Measurements from ENCODE around the gene NFATC1. TPM values are rescaled to one million over a fixed set of nuclear protein-coding genes. Genes with fewer than 3 reads are reported as not detected.

NFATC1 gene
- total and polyA plus RNA-seq, 2 donors from 2014 or later: 4.3 to 17.2 TPM

DNA sequence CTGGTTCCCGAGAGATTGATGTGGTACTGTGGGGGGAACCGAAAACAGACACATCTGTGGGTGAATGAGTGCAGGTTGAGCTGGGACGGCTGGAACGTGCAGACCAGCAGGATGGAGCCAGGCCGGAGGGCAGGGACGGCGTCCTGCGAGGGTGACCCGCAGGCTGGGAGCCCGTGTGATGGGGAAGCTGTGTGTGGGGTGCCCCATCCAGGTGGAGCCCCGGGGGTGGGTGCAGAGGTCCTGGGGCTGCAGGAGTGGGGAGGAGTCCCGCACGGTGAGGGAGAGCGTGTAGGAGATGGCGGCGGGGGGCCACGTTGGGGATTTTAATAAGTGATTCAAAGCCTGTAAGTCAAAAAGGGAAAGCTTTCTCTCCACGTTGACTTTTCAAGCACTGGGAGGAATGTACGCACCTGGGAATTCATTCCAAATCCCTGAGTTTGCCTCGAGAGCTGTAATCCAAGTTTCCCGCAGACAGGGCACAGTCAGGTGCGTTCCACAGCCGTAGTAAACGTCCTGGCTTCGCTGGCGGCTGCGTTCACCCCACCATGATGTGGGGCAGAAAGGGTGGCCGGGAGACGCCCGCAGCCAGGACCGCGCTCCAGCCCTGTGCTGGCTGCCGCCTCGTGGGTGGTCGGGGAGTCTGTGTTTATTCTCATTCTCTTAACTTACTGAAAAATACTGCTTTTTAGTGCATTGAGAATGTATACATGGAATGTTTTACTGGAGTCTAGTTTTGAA lies 54.0 kb downstream of the NFATC1 start:
- Histone ChIP-seq H3K9me3 (ENCODE audit: control insufficient read depth in 2 of 3, insufficient read depth in 1 of 3, low read length in 3 of 3) (no peaks in the 10 kb centered on the region), H3K4me1 (ENCODE audit: control insufficient read depth in 2 of 3, insufficient read depth in 2 of 3, low read depth in 1 of 3, low read length in 3 of 3) (peaks cover 0 to 6% (median 0%) of the 10 kb centered on the region in 3 donors), H3K9ac (ENCODE audit: low read length in 3 of 3) (no peak overlapping the region), H3K27ac (ENCODE audit: low read depth in 2 of 2, low read length in 2 of 2) (no peak overlapping the region), H3K36me3 (ENCODE audit: control insufficient read depth in 2 of 3, insufficient read depth in 3 of 3, low read length in 3 of 3) (peaks cover 0 to 8% (median 0%) of the 10 kb centered on the region in 3 donors), H3K27me3 (ENCODE audit: control insufficient read depth, insufficient read depth, low read length) (no peaks in the 10 kb centered on the region), H3K4me3 (ENCODE audit: low read length in 3 of 3) (no peak overlapping the region)
- TF ChIP-seq, protein P1, sequence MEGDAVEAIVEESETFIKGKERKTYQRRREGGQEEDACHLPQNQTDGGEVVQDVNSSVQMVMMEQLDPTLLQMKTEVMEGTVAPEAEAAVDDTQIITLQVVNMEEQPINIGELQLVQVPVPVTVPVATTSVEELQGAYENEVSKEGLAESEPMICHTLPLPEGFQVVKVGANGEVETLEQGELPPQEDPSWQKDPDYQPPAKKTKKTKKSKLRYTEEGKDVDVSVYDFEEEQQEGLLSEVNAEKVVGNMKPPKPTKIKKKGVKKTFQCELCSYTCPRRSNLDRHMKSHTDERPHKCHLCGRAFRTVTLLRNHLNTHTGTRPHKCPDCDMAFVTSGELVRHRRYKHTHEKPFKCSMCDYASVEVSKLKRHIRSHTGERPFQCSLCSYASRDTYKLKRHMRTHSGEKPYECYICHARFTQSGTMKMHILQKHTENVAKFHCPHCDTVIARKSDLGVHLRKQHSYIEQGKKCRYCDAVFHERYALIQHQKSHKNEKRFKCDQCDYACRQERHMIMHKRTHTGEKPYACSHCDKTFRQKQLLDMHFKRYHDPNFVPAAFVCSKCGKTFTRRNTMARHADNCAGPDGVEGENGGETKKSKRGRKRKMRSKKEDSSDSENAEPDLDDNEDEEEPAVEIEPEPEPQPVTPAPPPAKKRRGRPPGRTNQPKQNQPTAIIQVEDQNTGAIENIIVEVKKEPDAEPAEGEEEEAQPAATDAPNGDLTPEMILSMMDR (IDR thresholded peaks at IDR 0.05; ENCODE audit: borderline replicate concordance, extremely low read depth, insufficient read depth): no peak
- intact Hi-C loops (cut with DNase I): no loop called here
- FAIRE-seq (no peak), DNase-seq (no peak)

DNA sequence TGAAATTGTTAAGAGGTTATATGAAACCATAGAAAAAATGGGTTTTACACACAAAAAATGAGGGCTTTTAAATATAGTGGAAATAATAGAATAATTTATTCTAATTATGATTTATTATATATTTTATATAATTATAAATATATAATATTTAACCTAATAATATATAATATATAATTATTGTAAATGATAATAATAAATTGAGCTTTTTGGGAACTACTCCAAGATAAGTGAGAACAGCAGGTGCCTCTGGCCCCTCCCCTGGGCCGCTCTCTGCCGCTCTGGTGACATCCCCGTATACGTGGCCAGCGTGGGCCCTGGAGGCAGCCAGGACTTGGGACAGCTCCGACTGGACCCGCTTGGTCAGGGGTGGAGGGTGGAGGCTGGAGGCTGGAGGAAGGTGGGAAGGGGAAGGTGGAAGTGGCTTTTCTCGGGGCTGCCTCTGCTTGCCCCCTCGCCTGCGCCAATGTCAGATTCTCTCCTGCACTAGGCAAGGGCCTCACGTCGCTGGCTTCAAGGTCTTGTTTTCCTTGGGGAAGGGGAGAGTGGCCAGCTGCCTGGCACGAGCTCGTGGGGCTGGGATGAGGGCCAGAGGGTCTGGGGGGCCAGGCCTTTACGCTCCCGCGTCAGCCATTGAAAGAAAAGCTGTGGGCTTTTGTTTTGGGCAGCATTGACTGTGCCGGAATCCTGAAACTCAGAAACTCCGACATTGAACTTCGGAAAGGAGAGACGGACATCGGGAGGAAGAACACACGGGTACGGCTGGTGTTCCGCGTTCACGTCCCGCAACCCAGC lies 54.8 kb downstream of the NFATC1 start:
- peaks cover 0 to 8% (median 0%) of the 10 kb centered on the region in 3 donors for H3K36me3 ChIP-seq (ENCODE audit: control insufficient read depth in 2 of 3, insufficient read depth in 3 of 3, low read length in 3 of 3)
- DNase-seq: no peak
- peak; percentile 39 for FAIRE-seq

DNA sequence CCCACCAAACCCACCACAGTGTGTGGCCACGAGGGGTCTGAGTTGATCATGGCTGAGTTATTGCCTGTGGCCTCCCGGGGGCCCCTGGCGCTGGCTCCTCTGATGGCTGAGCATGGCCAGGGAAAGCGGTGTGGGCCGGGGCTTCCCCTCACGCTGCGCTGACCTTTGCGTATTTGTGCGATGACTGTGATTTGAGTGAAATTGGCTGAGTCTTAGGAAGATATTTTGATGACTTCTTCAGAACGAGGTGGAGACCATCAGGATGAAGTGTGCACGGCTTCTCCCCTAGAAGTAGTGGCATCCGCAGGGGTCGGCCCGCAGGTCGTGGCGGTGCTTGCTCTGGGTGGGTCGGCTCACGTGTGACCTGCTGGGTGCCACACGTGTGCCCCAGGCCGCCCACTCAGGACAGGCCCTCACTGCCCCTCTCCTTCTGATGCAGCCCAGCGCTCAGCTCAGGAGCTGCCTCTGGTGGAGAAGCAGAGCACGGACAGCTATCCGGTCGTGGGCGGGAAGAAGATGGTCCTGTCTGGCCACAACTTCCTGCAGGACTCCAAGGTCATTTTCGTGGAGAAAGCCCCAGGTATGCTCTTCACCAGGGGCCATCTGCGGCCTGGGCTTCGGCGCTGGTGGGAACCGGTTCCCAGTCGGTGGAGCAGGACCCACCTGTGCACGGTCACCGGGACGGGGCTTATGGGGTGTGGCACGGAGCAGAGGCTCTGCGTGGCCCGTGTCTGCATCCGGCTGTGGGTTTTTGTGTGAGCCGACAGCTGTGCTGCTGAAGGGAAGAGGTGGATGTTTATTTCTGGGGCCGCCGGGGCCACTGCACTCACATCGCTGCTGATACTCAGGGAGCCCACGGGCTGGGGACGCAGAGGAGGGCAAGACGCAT lies 55.8 kb downstream of the NFATC1 start:
- intact Hi-C loops (cut with DNase I): no loop called here
- TF ChIP-seq, protein P1 (IDR thresholded peaks at IDR 0.05; ENCODE audit: borderline replicate concordance, extremely low read depth, insufficient read depth): no peak
- Histone ChIP-seq H3K9me3 (ENCODE audit: control insufficient read depth in 2 of 3, insufficient read depth in 1 of 3, low read length in 3 of 3) (no peaks in the 10 kb centered on the region), H3K27me3 (ENCODE audit: control insufficient read depth, insufficient read depth, low read length) (no peaks in the 10 kb centered on the region), H3K4me3 (ENCODE audit: low read length in 3 of 3) (no peak overlapping the region), H3K4me1 (ENCODE audit: control insufficient read depth in 2 of 3, insufficient read depth in 2 of 3, low read depth in 1 of 3, low read length in 3 of 3) (no peaks in the 10 kb centered on the region), H3K27ac (ENCODE audit: low read depth in 2 of 2, low read length in 2 of 2) (no peak overlapping the region), H3K9ac (ENCODE audit: low read length in 3 of 3) (no peak overlapping the region), H3K36me3 (ENCODE audit: control insufficient read depth in 2 of 3, insufficient read depth in 3 of 3, low read length in 3 of 3) (peaks cover 0 to 8% (median 0%) of the 10 kb centered on the region in 3 donors)
- FAIRE-seq (no peak), DNase-seq (no peak)

More for the DNA sequence above, 54.8 kb downstream of the NFATC1 start:
- Histone ChIP-seq H3K4me1 (ENCODE audit: control insufficient read depth in 2 of 3, insufficient read depth in 2 of 3, low read depth in 1 of 3, low read length in 3 of 3) (peaks cover 0 to 2% (median 0%) of the 10 kb centered on the region in 3 donors), H3K27me3 (ENCODE audit: control insufficient read depth, insufficient read depth, low read length) (no peaks in the 10 kb centered on the region), H3K27ac (ENCODE audit: low read depth in 2 of 2, low read length in 2 of 2) (no peak overlapping the region), H3K4me3 (ENCODE audit: low read length in 3 of 3) (no peak overlapping the region), H3K9ac (ENCODE audit: low read length in 3 of 3) (no peak overlapping the region), H3K9me3 (ENCODE audit: control insufficient read depth in 2 of 3, insufficient read depth in 1 of 3, low read length in 3 of 3) (no peaks in the 10 kb centered on the region)
- intact Hi-C loops (cut with DNase I): no loop called here
- TF ChIP-seq, protein P1 (IDR thresholded peaks at IDR 0.05; ENCODE audit: borderline replicate concordance, extremely low read depth, insufficient read depth): no peak

All from kidney (tissue), 14 donors.